NCI-H1436 treated with DMSO at 0.1 percent for 48 hours (cell line): ENCODE measurements around the gene PALD1.

Experiments used
- DNase-seq: peaks from one replicate; lab custom pipeline; 2025; lab: John Stamatoyannopoulos, UW

PALD1 gene

DNA sequence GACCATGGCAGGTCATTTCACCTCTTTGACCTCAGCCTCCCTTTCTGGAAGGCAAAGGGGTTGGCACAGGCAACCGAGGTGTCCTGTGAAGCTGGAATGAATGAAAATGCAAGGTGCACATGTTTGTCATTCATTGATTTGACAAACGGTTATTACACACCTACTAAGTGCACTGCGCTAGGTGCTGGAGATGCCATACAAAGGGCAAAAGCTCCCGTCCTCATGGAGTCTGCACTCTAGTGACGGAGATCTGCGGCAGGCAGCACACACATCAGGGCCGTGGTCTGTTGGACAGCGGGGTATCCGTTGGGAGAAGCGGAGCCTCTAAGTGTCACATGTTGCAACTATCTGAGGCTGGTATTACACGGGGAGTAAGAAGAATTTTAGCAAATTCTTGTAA lies 79.7 kb downstream of the PALD1 start:
- no peak for DNase-seq

DNA sequence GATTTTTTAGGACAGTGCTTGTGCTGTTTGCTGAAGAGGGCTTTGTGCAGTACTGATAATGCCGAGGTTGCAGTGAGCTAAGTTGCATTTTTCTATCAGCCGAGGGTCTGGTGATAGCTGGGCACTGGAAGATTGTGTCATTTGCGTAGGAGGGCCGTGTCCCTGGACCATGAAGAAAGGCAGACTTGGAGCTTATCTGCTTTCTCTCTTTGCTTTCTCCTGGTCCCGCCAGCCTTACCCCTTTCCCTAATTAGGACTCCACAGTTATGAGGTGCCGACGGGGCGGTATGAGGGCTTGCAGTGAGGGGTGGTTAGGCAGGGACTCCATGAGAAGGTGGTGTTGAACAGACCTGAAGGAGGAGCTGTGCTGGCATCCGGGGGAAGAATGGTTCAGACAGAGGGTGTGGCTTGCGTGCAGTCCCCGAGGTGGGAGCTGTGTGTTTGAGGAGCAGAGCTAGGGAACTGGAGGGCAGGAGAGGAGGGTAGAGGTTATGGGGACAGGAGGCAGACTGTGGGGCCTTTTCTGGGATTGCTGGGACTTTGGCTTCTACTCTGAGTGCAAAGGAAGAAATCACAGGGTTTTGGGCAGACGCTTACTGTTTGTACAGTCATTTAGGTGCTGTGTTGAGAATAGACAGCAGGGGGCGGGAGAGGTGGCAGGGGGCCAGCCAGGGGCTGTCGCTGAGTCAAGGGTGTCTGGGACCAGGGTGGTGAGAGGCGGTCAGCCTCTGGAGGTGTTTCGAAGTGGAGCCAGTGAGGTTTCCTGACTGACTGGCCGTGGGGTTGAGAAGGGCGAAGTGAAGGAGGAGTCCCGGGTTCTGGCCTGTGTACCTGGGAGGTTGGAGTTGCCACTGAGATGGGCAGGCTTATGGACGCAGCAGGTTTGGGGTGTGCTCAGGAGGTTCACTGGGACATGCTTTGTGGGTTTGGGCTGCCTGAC lies 80.6 kb downstream of the PALD1 start:
- no peak for DNase-seq

DNA sequence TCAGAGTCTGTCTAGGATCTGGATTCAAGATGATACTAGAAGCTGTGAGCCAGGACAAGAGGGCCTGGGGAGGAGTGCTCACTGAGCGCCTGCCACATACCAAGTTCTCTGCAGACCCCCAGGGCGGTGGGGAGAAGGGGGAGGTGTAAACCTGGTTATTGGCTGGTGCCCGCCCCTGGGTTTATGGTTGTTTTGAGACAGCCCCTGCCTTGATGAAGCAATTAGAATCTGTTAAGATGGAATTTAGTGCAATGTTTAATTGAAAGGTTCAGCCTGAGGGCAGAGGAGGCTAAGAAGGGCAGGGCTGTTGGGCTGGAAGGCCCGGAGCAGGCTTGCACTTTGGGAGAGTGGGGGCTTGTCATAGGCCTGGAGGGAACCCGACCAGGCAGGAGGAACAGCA lies 81.3 kb downstream of the PALD1 start:
- no peak for DNase-seq

DNA sequence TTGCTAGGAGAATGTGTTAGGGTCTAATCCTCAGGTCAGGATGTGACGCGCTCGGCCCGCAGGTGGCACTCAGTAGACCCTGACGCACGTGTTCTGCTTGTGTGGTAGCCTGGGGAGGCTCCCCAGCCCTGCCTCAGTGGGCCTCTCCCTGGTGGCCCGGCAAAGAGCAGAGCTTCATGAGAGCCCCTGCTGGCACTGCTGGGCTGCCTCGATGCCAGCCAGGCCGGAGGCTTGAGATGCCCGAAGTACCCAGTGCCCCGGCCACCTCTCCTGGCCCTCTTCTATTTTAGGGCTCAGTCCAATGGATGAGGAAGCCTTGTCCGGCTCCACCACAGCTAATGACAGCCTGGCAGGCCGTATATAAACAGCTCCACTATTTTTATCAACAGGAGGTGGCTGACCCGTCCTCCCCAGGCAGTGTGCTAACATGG lies 82.0 kb downstream of the PALD1 start:
- DNase-seq, result no peak

DNA sequence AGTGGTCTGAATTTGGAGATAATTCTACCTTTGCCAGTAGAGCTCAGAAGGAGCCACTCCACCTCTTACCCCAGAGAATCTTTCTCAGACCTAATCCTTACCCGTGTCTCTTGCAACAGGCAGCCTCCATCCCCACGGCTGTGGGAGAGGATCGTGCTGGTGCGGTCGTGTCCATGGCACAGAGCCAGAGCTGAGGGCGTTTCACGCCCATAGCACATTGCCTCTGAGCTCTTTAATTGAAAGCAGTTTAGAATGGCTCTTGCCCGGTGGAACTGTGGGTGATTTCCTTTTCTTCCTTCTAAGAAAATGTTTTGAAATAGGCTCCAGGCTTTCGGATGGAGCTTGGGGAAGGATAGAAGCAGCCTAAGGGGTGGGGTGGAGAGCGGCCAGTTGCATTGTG lies 82.5 kb downstream of the PALD1 start:
- DNase-seq, result no peak

DNA sequence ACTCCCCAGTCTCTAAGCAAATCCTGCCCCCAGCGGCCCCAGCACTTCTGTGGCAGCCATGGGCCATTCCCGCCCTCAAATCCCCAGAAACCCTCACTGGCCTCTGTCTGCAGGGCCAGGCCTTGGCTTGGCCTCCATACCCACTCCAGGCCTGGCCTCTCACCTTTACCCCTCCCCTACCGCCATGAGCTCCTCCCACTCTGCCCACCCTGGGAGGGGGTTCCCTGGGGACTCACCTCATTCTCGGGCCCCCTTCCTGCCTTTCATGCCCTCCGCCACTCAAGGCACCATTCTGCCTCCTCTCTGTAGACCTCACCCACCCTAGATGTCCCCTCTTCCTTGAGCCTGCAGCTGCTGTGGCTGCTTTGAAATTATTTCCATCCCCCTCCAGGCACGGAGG lies 83.0 kb downstream of the PALD1 start:
- DNase-seq, result no peak

DNA sequence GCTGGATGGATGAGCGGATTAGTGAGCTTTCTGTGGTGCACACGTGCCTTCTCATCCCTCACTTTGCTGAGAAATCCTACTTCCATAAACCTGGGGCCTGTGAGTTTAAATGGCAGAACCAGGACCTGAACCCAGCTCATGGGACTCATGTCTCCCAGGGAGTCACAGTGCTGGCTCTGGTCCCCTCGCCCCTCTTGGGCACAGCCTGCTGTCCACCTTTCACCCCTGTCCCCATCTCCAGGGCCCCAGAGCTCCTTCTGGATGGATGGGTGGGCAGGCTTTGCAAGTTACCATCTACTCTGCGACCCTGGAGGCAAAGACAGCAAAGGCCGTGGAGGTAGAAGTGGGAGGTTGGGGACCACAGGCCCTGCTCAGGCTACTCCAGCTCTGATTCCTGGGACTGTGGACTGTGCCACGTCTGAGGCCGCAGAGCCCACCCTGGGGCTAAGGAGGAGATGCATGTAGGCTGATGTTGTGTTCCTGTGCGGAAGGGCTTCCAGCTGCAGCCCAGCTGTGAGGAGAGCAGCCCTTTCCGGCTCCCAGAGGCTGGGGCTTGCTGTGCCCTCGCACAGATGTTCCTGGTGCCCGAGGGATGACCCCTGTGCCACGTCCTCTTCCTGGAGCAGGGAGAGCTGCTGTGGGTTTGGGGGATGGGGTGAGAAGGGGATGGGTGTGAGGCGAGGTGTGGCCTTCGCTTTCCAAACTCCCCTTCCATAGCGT lies 83.6 kb downstream of the PALD1 start:
- DNase-seq, result no peak

DNA sequence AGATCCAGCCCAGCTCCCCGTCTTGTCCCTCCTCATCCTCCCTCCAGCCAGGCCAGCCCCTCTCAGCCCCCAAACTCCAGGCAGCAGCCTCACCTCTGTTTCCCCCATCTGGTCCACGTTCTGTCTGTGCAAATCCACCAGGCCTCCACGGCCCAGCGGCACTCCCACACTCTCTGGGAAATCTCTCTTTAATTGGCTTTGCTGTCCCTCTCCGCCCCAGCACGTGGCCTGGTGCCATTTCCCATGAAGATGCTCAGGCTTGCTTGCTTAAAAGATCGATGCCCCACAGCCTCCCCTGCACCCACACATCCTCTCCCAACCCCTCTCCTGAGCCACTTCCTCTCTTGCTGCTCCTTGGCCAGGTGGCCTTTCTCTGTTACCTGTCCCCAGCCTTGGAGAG lies 84.7 kb downstream of the PALD1 start:
- no peak for DNase-seq

DNA sequence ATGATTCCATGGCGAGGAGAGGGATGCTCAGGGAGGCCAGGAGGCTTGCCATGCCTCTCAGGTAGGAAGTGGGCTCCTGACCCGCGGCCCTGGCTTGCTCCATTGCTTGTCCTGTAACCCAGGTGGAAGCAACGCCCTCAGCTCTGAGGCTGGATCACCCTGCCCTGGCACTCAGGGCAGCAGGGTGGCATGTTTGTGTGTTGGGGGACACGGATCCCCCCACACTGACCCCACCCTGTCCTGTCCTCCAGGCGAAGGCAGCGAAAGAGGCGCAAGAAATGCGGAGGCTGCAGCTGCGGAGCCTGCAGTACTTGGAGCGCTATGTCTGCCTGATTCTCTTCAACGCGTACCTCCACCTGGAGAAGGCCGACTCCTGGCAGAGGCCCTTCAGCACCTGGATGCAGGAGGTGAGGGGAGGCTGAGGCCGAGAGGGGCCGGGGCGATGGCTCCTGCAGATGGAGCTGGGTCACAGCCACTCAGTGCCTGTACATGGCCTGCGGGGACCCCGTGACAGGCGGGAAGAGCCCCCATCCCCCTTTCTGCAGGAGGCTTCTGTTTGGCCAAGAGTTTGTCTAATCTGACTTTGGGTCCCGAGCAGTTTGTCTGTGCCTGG lies 85.7 kb downstream of the PALD1 start:
- no peak for DNase-seq

DNA sequence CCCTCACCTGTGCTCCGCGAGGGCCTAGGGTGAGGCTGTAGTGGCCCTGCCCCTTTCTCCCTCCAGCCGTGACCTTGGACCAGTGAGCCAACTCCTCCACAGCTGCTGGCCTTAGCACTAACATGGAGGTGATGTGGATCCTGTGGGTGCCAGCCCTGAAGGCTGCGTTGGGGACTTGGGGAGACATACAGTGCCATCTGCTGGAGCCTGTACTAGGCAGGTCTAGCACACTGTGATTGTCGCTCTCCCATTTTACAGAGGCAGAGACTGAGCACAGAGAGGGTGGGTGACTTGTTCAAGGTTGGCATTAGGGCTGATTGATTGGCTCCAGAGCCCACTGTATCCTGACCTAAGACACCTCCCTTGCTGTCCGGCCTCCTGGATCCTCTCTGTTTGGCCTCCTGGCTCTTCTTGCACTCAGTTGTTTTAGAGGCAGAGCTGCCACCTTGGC lies 86.4 kb downstream of the PALD1 start:
- no peak for DNase-seq

DNA sequence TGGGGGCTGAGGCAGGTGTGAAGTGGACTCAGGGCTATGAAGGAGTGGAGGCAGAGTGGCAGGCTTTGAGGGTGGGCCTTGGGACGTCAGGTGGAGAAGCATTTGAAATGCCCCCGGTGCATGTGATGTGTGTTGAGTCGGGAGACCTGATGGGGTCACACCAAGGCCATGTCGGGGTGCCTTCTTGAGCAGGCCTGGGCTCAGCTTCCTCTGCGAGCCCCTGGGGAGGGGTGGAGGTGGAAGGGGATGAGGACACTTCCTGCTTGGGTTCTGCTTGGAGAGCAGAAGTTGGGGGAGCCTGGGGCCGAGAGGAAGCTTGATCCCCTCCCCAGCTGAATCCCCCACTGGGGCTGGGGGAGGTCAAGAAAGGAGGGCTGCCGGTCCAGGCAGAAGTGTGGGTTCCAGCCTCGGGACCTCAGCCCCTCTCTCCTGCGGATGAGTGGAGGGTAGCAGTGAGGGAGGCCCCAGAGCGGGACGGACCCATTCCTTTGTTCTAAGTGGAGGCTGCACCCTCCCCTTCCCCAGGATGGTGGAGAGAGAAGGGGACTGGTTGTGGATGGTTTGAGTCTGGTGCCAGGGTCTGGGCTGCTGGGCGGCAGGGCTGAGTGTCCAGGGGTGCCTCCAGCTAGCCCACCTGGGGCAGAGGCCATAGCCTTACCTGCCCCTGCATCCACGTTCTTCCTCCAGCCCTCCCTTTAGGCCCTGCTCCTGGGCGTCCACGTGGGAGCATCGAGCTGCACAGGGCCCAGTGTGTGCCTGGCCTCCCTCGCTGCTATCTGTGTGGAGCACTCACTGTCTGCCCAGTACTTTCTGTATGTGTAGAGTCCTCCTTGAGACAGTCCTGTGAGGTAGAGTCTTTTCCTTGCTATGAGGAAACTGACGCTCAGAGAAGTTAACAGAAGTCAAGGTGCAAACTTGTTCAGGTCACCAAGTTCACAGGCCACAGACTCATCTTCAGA lies 87.3 kb downstream of the PALD1 start:
- DNase-seq, result no peak

DNA sequence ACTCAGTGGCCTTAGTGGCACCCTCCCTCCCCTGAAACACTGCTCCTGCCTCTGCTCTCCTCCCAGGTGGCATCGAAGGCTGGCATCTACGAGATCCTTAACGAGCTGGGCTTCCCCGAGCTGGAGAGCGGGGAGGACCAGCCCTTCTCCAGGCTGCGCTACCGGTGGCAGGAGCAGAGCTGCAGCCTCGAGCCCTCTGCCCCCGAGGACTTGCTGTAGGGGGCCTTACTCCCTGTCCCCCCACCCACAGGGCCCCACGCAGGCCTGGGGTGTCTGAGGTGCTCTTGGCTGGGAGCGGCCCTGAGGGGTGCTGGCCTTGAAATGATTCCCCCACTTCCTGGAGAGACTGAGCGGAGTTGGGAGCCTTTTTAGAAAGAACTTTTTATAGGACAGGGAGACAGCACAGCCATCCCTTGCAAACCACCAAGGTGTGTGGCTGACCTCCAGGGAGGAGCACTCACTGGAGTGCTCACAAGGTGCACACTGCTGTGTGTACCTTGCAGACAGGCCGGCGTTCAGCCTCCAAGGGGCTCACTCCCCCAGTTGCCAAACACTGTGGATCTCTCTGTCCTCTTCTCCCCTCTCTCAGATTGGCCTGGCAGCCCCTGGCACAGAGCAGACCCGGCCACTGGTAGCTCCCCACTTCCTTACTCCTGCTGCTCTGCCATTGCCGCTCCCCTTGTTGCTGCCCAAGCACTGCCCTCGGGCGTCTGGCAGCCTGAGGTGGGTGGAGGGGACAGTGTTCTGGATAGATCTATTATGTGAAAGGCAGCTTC lies 88.1 kb downstream of the PALD1 start:
- DNase-seq, result no peak

DNA sequence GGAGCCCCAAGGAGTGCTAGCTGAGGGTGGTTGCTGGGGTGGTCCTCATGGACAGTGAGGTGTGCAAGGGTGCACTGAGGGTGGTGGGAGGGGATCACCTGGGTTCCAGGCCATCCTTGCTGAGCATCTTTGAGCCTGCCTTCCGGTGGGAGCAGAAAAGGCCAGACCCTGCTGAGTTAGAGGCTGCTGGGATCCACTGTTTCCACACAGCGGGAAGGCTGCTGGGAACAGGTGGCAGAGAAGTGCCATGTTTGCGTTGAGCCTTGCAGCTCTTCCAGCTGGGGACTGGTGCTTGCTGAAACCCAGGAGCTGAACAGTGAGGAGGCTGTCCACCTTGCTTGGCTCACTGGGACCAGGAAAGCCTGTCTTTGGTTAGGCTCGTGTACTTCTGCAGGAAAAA lies 89.0 kb downstream of the PALD1 start:
- no peak for DNase-seq

DNA sequence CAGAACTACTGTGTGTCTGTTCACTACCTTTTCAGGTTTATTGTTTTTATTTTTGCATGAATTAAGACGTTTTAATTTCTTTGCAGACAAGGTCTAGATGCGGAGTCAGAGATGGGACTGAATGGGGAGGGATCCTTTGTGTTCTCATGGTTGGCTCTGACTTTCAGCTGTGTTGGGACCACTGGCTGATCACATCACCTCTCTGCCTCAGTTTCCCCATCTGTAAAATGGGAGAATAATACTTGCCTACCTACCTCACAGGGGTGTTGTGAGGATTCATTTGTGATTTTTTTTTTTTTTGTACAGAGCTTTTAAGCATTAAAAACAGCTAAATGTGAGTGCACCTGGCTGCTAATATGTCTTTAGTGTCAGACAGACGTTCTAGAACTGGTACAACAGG lies 89.5 kb downstream of the PALD1 start:
- no peak for DNase-seq

DNA sequence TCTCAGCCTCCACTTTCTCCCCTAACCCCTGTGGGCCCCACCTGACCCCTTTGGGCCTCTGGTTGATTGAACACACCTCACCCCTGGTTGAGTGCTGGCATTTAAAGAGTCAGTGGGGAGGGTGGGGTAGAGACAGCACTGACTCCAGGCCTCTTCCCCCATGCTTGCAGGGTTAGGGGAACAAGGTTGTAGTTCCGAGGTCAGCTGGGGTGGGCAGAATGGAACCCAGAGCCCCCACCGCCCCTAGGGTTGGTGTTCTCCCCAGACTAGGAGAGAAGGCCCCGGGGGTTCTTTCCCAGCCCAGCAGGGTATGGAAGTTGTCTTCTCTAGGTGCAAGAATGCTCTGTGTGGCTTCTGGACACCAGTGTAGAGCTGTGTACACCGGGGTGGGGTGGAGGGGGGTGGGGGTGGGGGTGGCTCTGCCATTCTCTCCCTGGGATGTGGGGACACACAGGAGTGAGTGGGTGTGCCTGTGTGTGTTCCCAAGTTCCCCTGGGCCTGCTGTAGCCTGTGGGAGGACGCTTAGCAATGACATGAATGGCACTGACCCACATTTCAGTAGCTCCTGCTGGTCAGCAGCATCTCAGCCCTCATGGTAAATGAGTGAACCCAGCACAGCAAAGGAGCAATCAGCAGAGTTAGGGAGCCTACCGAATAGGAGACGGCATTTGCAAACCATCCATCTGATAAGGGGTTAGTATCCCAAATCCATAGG lies 90.4 kb downstream of the PALD1 start:
- no peak for DNase-seq

DNA sequence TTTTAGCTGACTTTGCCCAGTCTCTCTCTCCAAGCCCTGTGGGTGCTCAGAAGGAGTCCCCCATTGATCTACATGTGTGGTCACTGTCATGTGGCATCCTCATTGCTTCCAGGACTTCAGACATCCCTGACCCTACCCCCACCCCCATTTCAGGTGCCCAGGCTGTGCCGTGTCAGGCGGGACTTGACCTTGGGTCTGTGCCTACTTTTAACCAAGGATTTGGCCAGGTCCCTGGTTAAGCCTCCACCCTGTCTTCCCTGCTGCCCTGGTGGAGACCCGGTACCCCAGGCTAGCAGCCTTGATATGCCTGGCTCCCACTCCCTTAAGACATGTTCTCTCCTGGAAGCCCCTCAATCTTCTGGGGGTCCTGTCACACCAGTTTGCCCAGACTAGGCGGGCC lies 92.7 kb downstream of the PALD1 start:
- no peak for DNase-seq

DNA sequence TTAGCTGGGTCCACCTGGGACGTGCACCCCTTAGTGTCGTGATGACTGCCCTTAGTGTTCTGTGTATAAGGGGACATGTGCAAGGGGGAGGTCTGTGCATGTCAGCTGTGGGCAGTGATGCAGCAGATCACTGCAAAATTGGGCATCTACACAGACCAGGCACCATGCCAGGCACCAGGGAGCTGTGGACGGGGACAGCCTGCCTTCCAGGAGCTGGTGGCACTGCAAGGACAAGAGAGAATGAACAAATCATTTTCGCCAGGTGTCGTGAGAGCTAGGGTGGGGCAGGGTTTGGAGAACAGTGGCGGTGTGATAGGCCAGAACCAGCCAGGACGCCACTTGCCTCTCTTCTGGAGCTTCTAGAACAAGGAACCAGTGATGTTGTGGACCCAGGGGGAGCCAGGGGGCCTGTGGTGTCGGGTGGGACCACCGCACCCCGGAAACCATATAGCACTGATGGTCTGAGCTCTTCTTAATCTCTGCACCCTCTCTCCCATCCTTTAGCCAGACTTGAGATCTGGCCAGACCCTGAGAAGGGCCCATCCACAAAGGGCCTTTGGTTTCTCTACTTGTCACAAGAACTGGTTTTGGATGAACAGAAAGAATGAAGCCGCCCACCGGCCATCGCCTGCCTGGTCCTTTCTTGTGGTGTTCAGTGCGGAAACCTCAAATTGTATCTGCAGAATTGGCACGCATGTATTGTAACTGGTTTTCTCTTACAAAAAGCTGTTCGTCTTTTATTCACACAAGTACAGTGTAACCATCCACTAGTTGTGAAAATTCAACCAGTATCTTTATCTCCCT lies 93.3 kb downstream of the PALD1 start:
- no peak for DNase-seq

DNA sequence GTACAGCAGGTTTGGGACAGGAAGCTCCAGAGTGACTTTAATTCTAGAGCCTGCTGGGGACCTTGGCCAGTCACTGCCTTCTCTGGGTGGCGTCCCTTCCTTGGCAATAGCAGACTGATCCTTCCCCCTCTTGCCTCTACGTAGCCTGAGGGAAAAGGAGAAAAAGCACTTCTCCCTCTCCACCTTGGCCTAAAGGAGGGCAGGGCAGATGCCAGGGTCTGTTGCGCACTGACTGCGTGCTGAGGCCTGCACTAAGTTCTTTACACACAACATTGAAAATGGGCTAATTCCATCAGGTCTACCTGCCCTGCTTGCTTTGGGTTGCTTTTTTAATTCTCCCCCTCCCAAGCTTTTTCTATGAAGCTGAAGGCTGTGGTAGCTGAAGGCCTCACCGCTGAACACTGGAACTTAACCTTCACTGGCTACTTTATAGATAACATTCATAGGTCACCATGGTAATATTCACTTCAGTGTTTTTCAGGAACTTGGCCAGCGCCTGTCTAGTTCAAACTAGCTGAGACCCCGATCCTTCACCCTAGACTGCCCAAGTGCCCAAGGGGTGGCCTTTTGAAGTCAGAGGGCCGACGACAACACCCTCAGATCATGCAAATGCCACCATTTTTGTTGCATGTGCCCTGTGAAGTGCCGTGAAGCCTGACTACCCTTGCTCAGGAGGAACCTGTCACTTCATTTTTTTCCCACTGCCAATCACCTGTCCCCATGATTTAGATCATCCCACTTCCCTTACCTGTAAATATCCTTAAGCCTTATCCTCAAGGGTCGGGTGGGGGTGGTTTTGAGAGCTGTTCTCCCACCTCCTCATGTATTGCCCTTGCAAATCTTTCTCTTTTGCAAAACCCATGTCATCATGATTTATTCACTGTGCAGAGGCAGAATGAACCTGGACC lies 95.3 kb downstream of the PALD1 start:
- no peak for DNase-seq
